ENCODE data around the gene IFT80.

DNA sequence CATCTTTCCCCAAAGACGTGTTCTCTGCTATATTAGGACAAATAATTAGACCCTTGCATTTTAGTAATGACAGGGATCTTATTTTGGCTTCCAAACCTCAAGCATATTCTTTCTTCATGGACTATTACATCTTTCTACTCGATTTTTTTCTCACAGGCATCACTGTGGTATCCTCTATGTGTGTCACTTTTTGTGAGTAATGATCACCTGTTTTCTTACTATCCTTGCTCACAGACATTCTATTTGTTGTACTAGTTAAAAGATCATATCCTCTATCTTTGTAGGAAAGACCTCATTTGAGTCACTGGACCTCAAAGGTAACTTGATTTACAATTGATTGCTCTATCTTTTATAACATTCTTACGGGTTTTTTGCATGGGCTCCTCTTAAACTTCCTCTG, 167.0 kb downstream of the IFT80 start:
- TF ChIP-seq, protein P1, sequence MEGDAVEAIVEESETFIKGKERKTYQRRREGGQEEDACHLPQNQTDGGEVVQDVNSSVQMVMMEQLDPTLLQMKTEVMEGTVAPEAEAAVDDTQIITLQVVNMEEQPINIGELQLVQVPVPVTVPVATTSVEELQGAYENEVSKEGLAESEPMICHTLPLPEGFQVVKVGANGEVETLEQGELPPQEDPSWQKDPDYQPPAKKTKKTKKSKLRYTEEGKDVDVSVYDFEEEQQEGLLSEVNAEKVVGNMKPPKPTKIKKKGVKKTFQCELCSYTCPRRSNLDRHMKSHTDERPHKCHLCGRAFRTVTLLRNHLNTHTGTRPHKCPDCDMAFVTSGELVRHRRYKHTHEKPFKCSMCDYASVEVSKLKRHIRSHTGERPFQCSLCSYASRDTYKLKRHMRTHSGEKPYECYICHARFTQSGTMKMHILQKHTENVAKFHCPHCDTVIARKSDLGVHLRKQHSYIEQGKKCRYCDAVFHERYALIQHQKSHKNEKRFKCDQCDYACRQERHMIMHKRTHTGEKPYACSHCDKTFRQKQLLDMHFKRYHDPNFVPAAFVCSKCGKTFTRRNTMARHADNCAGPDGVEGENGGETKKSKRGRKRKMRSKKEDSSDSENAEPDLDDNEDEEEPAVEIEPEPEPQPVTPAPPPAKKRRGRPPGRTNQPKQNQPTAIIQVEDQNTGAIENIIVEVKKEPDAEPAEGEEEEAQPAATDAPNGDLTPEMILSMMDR (IDR thresholded peaks at IDR 0.05), result no peak
- TF ChIP-seq POLR2A (IDR thresholded peaks at IDR 0.05), result no peak

Data from uterus (tissue), 2 donors.